Endothelial cell of umbilical vein (primary cell): ENCODE results near the gene CADPS.

Experiments used
- CTCF ChIP-seq, 2 donors: IDR thresholded peaks; 1 replicate in 1 of 2; 2 replicates in 1 of 2; pipeline ENCODE4 v1.5.1; 2011; ENCODE audit warnings: low read length in 2 of 2, mild to moderate bottlenecking in 2 of 2, moderate library complexity in 2 of 2, control low read depth in 1 of 2, inconsistent platforms in 1 of 2, low read depth in 1 of 2; ENCODE audit not compliant: insufficient read depth in 1 of 2; ENCODE audit errors: extremely low read depth in 1 of 2
- EZH2 ChIP-seq: IDR thresholded peaks from 2 replicates; pipeline ENCODE4 v1.6.1; 2012; ENCODE audit warnings: borderline replicate concordance, low read depth, mild to moderate bottlenecking, moderate library complexity, low read length, inconsistent platforms; ENCODE audit not compliant: severe bottlenecking
- FOS ChIP-seq: IDR thresholded peaks from 2 replicates; pipeline ENCODE4 v1.6.1; 2011; ENCODE audit warnings: mild to moderate bottlenecking, low read length, moderate library complexity, borderline replicate concordance; ENCODE audit not compliant: insufficient read depth
- GATA2 ChIP-seq: IDR thresholded peaks from 2 replicates; pipeline ENCODE4 v1.7.0; 2011; ENCODE audit warnings: low read depth, mild to moderate bottlenecking, moderate library complexity, mixed read lengths, low read length; ENCODE audit not compliant: insufficient read length, insufficient read depth
- POLR2A ChIP-seq: IDR thresholded peaks from 2 replicates; pipeline ENCODE4 v1.6.1; 2012; ENCODE audit warnings: low read depth, mild to moderate bottlenecking, control low read depth, low read length
- POLR2AphosphoS5 ChIP-seq: IDR thresholded peaks from 2 replicates; pipeline ENCODE4 v1.6.1; 2012; ENCODE audit warnings: low read depth, mild to moderate bottlenecking, control low read depth, low read length, moderate library complexity; ENCODE audit not compliant: insufficient read depth
- TF ChIP-seq, protein P1 (sequence below): IDR thresholded peaks from 2 replicates; pipeline ENCODE4 v1.6.1; 2011; ENCODE audit not compliant: insufficient read depth, insufficient read length

- TF ChIP-seq GATA2 (no peak), EZH2 (no peak), POLR2AphosphoS5 (no peak), CTCF (IDR thresholded peaks at IDR 0.05; ENCODE audit: extremely low read depth in 1 of 2, insufficient read depth in 1 of 2, low read depth in 1 of 2, low read length in 2 of 2) (no peak), POLR2A (no peak), FOS (no peak)
- TF ChIP-seq, protein P1, sequence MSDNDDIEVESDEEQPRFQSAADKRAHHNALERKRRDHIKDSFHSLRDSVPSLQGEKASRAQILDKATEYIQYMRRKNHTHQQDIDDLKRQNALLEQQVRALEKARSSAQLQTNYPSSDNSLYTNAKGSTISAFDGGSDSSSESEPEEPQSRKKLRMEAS: no peak
Measured at GRCh38 chr3:62405566-62405965, 469.6 kb downstream of the CADPS start.
